H1 (cell line): ENCODE measurements around the gene UCN3. TPM values are rescaled to one million over a fixed set of nuclear protein-coding genes. Genes with fewer than 3 reads are reported as not detected.

Experiments
- CTCF ChIA-PET: fragments of 300-600 bp; sonication (Branson Sonifier 250); formaldehyde crosslinking; loops from one replicate; lab custom pipeline; 2021; ENCODE audit not compliant: partially characterized antibody; lab: Charles Lee
- POLR2A ChIA-PET: fragments of 300-600 bp; sonication (Branson Sonifier 250); formaldehyde crosslinking; loops from one replicate; lab custom pipeline; 2021; ENCODE audit warnings: inconsistent platforms; ENCODE audit not compliant: partially characterized antibody; lab: Charles Lee
- DNase-seq, 2 experiments: peaks; one replicate each; pipeline versions ENCODE4 v3.0.0 to v3.0.0-alpha.2; 2010 to 2022; ENCODE audit warnings: low spot score in 2 of 2, low read depth in 1 of 2, mixed read lengths in 1 of 2
- FAIRE-seq: peaks from 2 replicates; lab custom pipeline; 2011; peaks lifted over from hg19 to GRCh38; lab: Jason Lieb, UNC
- H2AFZ ChIP-seq: 2 replicates; pipeline ENCODE4 v1.8.1; 2012; ENCODE audit warnings: low read length, inconsistent platforms
- H2AK5ac ChIP-seq: 2 replicates; pipeline ENCODE4 v1.6.1; 2013; ENCODE audit warnings: low read depth, low read length
- H2BK120ac ChIP-seq: replicated peaks from 2 replicates; pipeline ENCODE3; 2013; ENCODE audit warnings: low read depth, low read length, inconsistent platforms
- H2BK12ac ChIP-seq: 2 replicates; pipeline ENCODE4 v1.6.1; 2013; ENCODE audit warnings: low read depth, low read length
- H2BK15ac ChIP-seq: 2 replicates; pipeline ENCODE4 v1.6.1; 2013; ENCODE audit warnings: low read length
- H2BK20ac ChIP-seq: 2 replicates; pipeline ENCODE4 v1.6.1; 2013; ENCODE audit warnings: low read length
- H2BK5ac ChIP-seq: 2 replicates; pipeline ENCODE4 v1.6.1; 2013; ENCODE audit warnings: low read depth, low read length
- H3K14ac ChIP-seq: 2 replicates; pipeline ENCODE4 v1.6.1; 2013; ENCODE audit warnings: inconsistent platforms; ENCODE audit not compliant: insufficient read length
- H3K18ac ChIP-seq: 2 replicates; pipeline ENCODE4 v1.6.1; 2013; ENCODE audit warnings: low read length; ENCODE audit errors: extremely low read depth
- H3K23ac ChIP-seq: 2 replicates; pipeline ENCODE4 v1.6.1; 2013; ENCODE audit warnings: inconsistent platforms; ENCODE audit not compliant: insufficient read length
- H3K23me2 ChIP-seq: 2 replicates; pipeline ENCODE4 v1.6.1; 2013; ENCODE audit warnings: low read depth, low read length
- H3K27ac ChIP-seq: 2 replicates; pipeline ENCODE4 v1.6.1; 2011; ENCODE audit warnings: low read depth, low read length, inconsistent platforms
- H3K27me3 ChIP-seq, 4 experiments: replicated peaks in 1 of 4; 1 replicate in 1 of 4; 2 replicates in 3 of 4; pipeline versions ENCODE4 v1.6.1 to v1.8.1; 2011 to 2013; ENCODE audit warnings: low read length in 3 of 4, mild to moderate bottlenecking in 3 of 4, inconsistent platforms in 2 of 4, mixed read lengths in 2 of 4, moderate library complexity in 1 of 4; ENCODE audit not compliant: control insufficient read depth in 3 of 4, insufficient read depth in 3 of 4; ENCODE audit errors: extremely low read depth in 1 of 4
- H3K36me3 ChIP-seq, 4 experiments: 2 replicates each; pipeline versions ENCODE4 v1.6.1 to v1.8.1; 2011 to 2013; ENCODE audit warnings: mild to moderate bottlenecking in 4 of 4, low read length in 3 of 4, moderate library complexity in 2 of 4, control low read depth in 1 of 4, inconsistent platforms in 1 of 4; ENCODE audit not compliant: insufficient read depth in 4 of 4, control insufficient read depth in 2 of 4
- H3K4ac ChIP-seq: replicated peaks from 2 replicates; pipeline ENCODE3; 2013; ENCODE audit warnings: low read length, low read depth, mixed read lengths, inconsistent platforms; ENCODE audit not compliant: insufficient read length
- H3K4me1 ChIP-seq, 4 experiments: replicated peaks in 1 of 4; 1 replicate in 1 of 4; 2 replicates in 3 of 4; pipeline versions ENCODE4 v1.6.1 to v1.8.1; 2011 to 2013; ENCODE audit warnings: low read length in 3 of 4, inconsistent platforms in 2 of 4, mixed read lengths in 1 of 4; ENCODE audit not compliant: insufficient read depth in 4 of 4, control insufficient read depth in 3 of 4
- H3K4me2 ChIP-seq, 2 experiments: 2 replicates each; pipeline versions ENCODE4 v1.6.1 to v1.8.1; 2011 to 2013; ENCODE audit warnings: low read depth in 2 of 2, low read length in 2 of 2, control low read depth in 1 of 2, inconsistent platforms in 1 of 2, mild to moderate bottlenecking in 1 of 2; ENCODE audit not compliant: insufficient read depth in 1 of 2
- H3K4me3 ChIP-seq, 4 experiments: fragments of 200-600, 300-600 bp in 1 of 4; sonication (generic), shearing (Covaris generic), sonication (Bioruptor Twin) in 1 of 4; 2 replicates each; pipeline versions ENCODE4 v1.5.1 to v1.8.1; 2011 to 2016; ENCODE audit warnings: low read length in 4 of 4, low read depth in 3 of 4, control low read depth in 2 of 4, inconsistent platforms in 2 of 4, mild to moderate bottlenecking in 2 of 4, mixed read lengths in 1 of 4, moderate library complexity in 1 of 4; ENCODE audit not compliant: insufficient read depth in 2 of 4; ENCODE audit errors: extremely low read depth in 1 of 4
- H3K56ac ChIP-seq: replicated peaks from 2 replicates; pipeline ENCODE3; 2013; ENCODE audit warnings: low read depth, mild to moderate bottlenecking, mixed read lengths, low read length, inconsistent platforms; ENCODE audit not compliant: insufficient read length
- H3K79me1 ChIP-seq: 2 replicates; pipeline ENCODE4 v1.6.1; 2013; ENCODE audit warnings: low read depth, low read length, control low read depth
- H3K79me2 ChIP-seq, 2 experiments: 2 replicates each; pipeline versions ENCODE4 v1.6.1 to v1.8.1; 2012 to 2013; ENCODE audit warnings: low read length in 2 of 2, mild to moderate bottlenecking in 2 of 2, inconsistent platforms in 1 of 2; ENCODE audit not compliant: insufficient read depth in 2 of 2, control insufficient read depth in 1 of 2
- H3K9ac ChIP-seq, 4 experiments: replicated peaks in 1 of 4; 1 replicate in 1 of 4; 2 replicates in 3 of 4; pipeline versions ENCODE4 v1.6.1 to v1.8.1; 2011 to 2013; ENCODE audit warnings: low read depth in 3 of 4, low read length in 3 of 4, control low read depth in 2 of 4, mild to moderate bottlenecking in 2 of 4, moderate library complexity in 2 of 4, inconsistent platforms in 1 of 4; ENCODE audit errors: extremely low read depth in 1 of 4
- H3K9me3 ChIP-seq, 2 experiments: 2 replicates each; pipeline versions ENCODE4 v1.6.1 to v1.8.1; 2012 to 2013; ENCODE audit warnings: mild to moderate bottlenecking in 2 of 2, moderate library complexity in 2 of 2, control low read depth in 1 of 2, inconsistent platforms in 1 of 2, low read depth in 1 of 2, low read length in 1 of 2, mixed read lengths in 1 of 2; ENCODE audit not compliant: insufficient read depth in 2 of 2
- H4K20me1 ChIP-seq, 2 experiments: replicated peaks in 1 of 2; 2 replicates each; pipeline versions ENCODE3 to v1.8.1; 2011 to 2013; ENCODE audit warnings: inconsistent platforms in 2 of 2, low read length in 2 of 2, mild to moderate bottlenecking in 1 of 2; ENCODE audit not compliant: insufficient read depth in 2 of 2, control insufficient read depth in 1 of 2
- H4K5ac ChIP-seq: 2 replicates; pipeline ENCODE4 v1.6.1; 2013; ENCODE audit warnings: low read length, low read depth, mixed read lengths, inconsistent platforms; ENCODE audit not compliant: insufficient read length
- H4K8ac ChIP-seq: 2 replicates; pipeline ENCODE4 v1.8.0; 2013; ENCODE audit warnings: mild to moderate bottlenecking, moderate library complexity, low read length, inconsistent platforms; ENCODE audit not compliant: insufficient read depth; ENCODE audit errors: extremely low read depth
- H4K91ac ChIP-seq: replicated peaks from 2 replicates; pipeline ENCODE3; 2013; ENCODE audit warnings: low read length, mixed read lengths, inconsistent platforms; ENCODE audit not compliant: insufficient read length
- BRCA1 ChIP-seq: IDR thresholded peaks from 2 replicates; pipeline ENCODE4 v1.6.1; 2012; ENCODE audit warnings: low read depth, low read length, improper control_type of control experiment
- HDAC2 ChIP-seq, 2 experiments: fragments of 300-600 bp in 1 of 2; sonication (generic) in 1 of 2; IDR thresholded peaks; 2 replicates each; pipeline ENCODE4 v1.6.1; 2011 to 2012; ENCODE audit warnings: low read depth in 2 of 2, low read length in 2 of 2, mild to moderate bottlenecking in 2 of 2, moderate library complexity in 2 of 2, borderline replicate concordance in 1 of 2, inconsistent platforms in 1 of 2
- NRF1 ChIP-seq: IDR thresholded peaks from 2 replicates; pipeline ENCODE4 v1.6.1; 2011; ENCODE audit warnings: mild to moderate bottlenecking, low read depth, low read length, improper control_type of control experiment
- SIN3A ChIP-seq, 2 experiments: IDR thresholded peaks in 1 of 2; conservative IDR thresholded peaks in 1 of 2; 2 replicates each; pipeline ENCODE4 v1.6.1; 2011 to 2012; ENCODE audit warnings: low read length in 2 of 2, improper control_type of control experiment in 1 of 2, low read depth in 1 of 2, mild to moderate bottlenecking in 1 of 2
- SIRT6 ChIP-seq: IDR thresholded peaks from one replicate; pipeline ENCODE4 v1.7.1; 2012; ENCODE audit warnings: low read length, inconsistent platforms
- TEAD4 ChIP-seq: IDR thresholded peaks from 2 replicates; pipeline ENCODE4 v1.6.1; 2012; ENCODE audit warnings: low read depth, low read length, inconsistent platforms, mixed read lengths
- ZNF274 ChIP-seq: IDR thresholded peaks from 2 replicates; pipeline ENCODE4 v1.7.0; 2012; ENCODE audit warnings: low read length, borderline replicate concordance; ENCODE audit errors: extremely low read depth
- WGBS, 2 experiments: shearing (Covaris generic) in 1 of 2; methylation state at CpG; one replicate each; pipeline versions ENCODE4 v1.1.6 to v1.1.7; 2013 to 2015; ENCODE audit warnings: low lambda C conversion rate in 2 of 2, mixed read lengths in 2 of 2, inconsistent platforms in 1 of 2, low coverage in 1 of 2, missing lambda C conversion rate in 1 of 2; ENCODE audit not compliant: insufficient replicate concordance in 2 of 2, insufficient coverage in 1 of 2, insufficient read length in 1 of 2; ENCODE audit errors: extremely low coverage in 1 of 2, missing lambda C conversion rate in 1 of 2; 5-methylcytosine and 5-hydroxymethylcytosine counted together
- polyA plus RNA-seq, 7 experiments: library from polyadenylated mRNA; depleted of rRNA in 3 of 7; stranded (reverse) in 5 of 7; unstranded in 2 of 7; fragments of >200 nt in 5 of 7; fragments of 200-250 nt in 2 of 7; gene quantifications; 1 replicate in 5 of 7; 2 replicates in 1 of 7; 4 replicates in 1 of 7; pipeline versions ENCODE4 v1.2.1 to v1.2.3, GENCODE V29; 2011 to 2013; ENCODE audit warnings: missing spikeins in 2 of 7, mixed read lengths in 2 of 7
- total RNA-seq: library from RNA; stranded (reverse); fragmentation: NEBNext Ultra II Directional; extraction: Animal tissue kit (Norgen Biotek cat#: 25700); gene quantifications from 2 replicates; pipeline ENCODE4 v1.2.1, GENCODE V29; 2021
- TF ChIP-seq, protein P1 (sequence below): IDR thresholded peaks from 2 replicates; pipeline ENCODE4 v1.6.1; 2012; ENCODE audit warnings: inconsistent platforms

The UCN3 gene
- total and polyA plus RNA-seq, 2 of the 8 experiments (the other 6 are each of a cell fraction or from before 2014, with no cell fraction given) = not detected

DNA sequence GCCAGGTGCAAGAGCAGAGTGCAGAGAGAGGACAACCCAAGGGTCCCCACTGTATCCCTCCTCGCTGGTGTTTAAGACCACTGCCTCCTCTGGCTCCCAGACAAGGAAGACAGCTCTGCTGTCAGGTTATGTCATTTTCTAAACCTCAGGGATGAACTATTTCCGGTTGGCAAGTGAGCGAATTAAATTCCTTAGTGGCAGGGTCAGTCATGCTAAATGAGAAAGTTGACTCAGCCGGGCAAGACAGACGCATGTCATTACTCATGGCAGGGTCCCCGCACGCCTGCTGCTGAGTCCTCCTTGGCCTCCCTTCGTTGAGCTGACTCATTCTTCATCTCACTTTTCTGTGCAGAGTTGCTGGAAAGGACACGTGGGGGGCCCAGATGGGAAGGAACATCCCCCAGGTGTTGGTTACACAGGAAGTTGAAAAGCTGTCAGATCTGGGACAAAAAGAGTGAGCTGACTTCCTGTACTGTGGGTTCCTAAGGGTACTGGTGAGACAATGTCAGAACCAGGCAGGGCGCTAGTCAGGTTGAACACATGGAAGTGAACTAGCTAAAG lies 47.1 kb upstream of the UCN3 start:
- no peak for TF ChIP-seq HDAC2 (IDR thresholded peaks at IDR 0.05; ENCODE audit: borderline replicate concordance in 1 of 2, low read depth in 2 of 2, low read length in 2 of 2)
- TF ChIP-seq, protein P1, sequence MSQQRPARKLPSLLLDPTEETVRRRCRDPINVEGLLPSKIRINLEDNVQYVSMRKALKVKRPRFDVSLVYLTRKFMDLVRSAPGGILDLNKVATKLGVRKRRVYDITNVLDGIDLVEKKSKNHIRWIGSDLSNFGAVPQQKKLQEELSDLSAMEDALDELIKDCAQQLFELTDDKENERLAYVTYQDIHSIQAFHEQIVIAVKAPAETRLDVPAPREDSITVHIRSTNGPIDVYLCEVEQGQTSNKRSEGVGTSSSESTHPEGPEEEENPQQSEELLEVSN = no peak
- TF ChIP-seq BRCA1 = no peak
- no peak for TF ChIP-seq SIN3A (conservative IDR thresholded peaks at IDR 0.05 in 1 of 2, IDR thresholded peaks at IDR 0.05 in 1 of 2; ENCODE audit: low read depth in 1 of 2, low read length in 2 of 2)
- no peak for TF ChIP-seq NRF1
- TF ChIP-seq TEAD4 = no peak
- TF ChIP-seq ZNF274 = no peak
- TF ChIP-seq SIRT6 = no peak
- Histone ChIP-seq H3K79me1 (no peaks in the 10 kb centered on the region), H3K23ac (no peak overlapping the region), H3K56ac (no peak overlapping the region), H3K79me2 (no peaks in the 10 kb centered on the region), H3K4me1 (no peaks in the 10 kb centered on the region), H3K18ac (no peak overlapping the region), H2BK12ac (no peak overlapping the region), H3K27me3 (no peaks in the 10 kb centered on the region), H2BK5ac (0 out of 2 replicates have a peak overlapping the region, but pooled peaks have one; percentile 1), H3K14ac (no peak overlapping the region), H3K9me3 (no peaks in the 10 kb centered on the region), H4K20me1 (no peaks in the 10 kb centered on the region), H4K5ac (no peak overlapping the region), H3K36me3 (no peaks in the 10 kb centered on the region), H2BK120ac (no peak overlapping the region), H2BK15ac (no peak overlapping the region), H4K91ac (no peak overlapping the region), H2AK5ac (no peak overlapping the region), H3K27ac (no peak overlapping the region), H3K4me2 (no peak overlapping the region), H2AFZ (no peak overlapping the region), H3K4me3 (no peak overlapping the region), H3K23me2 (no peaks in the 10 kb centered on the region), H2BK20ac (no peak overlapping the region), H3K4ac (no peak overlapping the region), H3K9ac (no peak overlapping the region), H4K8ac (no peak overlapping the region)
- POLR2A ChIA-PET = no interaction called here
- WGBS, 2 experiments = 89% methylated on average over 10 of the region's 10 CpGs; no CpG with 5 or more reads in 1 of the 2 experiments
- FAIRE-seq (no peak), DNase-seq (no peak)
- CTCF ChIA-PET = interaction anchor here (0.5 kb wide), 1 partner anchor 93 kb away, joined by 3 read pairs; no protein-coding TSS in a partner anchor
